RWPE2 (cell line): Measurements from ENCODE around the gene VIT.

Experiments used
- ATAC-seq: fragments of 200-7000 bp; cut with Tn5 transposase; 3 replicates; pipeline ENCODE4 v1.9.1; 2021; ENCODE audit warnings: low read depth
- DNase-seq: peaks from one replicate; pipeline ENCODE4 v3.0.0-alpha.2; 2020; ENCODE audit warnings: low spot score
- H3K27ac ChIP-seq: fragments of 450-650 bp; 2 replicates; pipeline ENCODE4 v1.5.1; 2017; ENCODE audit warnings: mild to moderate bottlenecking; ENCODE audit not compliant: poor library complexity, severe bottlenecking
- H3K27me3 ChIP-seq: fragments of 250-450 bp; sonication (Bioruptor Pico); 2 replicates; pipeline ENCODE4 v1.5.1; 2021; ENCODE audit warnings: mild to moderate bottlenecking, moderate library complexity; ENCODE audit not compliant: insufficient read depth, poor library complexity, severe bottlenecking
- H3K36me3 ChIP-seq: fragments of 250-450 bp; sonication (Bioruptor Pico); 2 replicates; pipeline ENCODE4 v1.5.1; 2020; ENCODE audit warnings: low read depth, mild to moderate bottlenecking, moderate library complexity
- H3K4me1 ChIP-seq: fragments of 250-450 bp; sonication (Bioruptor Pico); 2 replicates; pipeline ENCODE4 v1.5.1; 2021; ENCODE audit warnings: mild to moderate bottlenecking, moderate library complexity; ENCODE audit not compliant: insufficient read depth, poor library complexity, severe bottlenecking
- H3K4me3 ChIP-seq: fragments of 250-450 bp; sonication (Bioruptor Pico); 2 replicates; pipeline ENCODE4 v1.5.1; 2021; ENCODE audit warnings: mild to moderate bottlenecking, moderate library complexity; ENCODE audit not compliant: severe bottlenecking
- H3K9me3 ChIP-seq: fragments of 250-450 bp; sonication (Bioruptor Pico); 2 replicates; pipeline ENCODE4 v1.5.1; 2021; ENCODE audit warnings: mild to moderate bottlenecking, moderate library complexity; ENCODE audit not compliant: severe bottlenecking
- TF ChIP-seq, protein P1 (sequence below): fragments of 450-650 bp; IDR thresholded peaks from one replicate; pipeline ENCODE4 v1.5.1; 2017; ENCODE audit warnings: mild to moderate bottlenecking, moderate library complexity; ENCODE audit not compliant: poor library complexity, severe bottlenecking

VIT gene

DNA sequence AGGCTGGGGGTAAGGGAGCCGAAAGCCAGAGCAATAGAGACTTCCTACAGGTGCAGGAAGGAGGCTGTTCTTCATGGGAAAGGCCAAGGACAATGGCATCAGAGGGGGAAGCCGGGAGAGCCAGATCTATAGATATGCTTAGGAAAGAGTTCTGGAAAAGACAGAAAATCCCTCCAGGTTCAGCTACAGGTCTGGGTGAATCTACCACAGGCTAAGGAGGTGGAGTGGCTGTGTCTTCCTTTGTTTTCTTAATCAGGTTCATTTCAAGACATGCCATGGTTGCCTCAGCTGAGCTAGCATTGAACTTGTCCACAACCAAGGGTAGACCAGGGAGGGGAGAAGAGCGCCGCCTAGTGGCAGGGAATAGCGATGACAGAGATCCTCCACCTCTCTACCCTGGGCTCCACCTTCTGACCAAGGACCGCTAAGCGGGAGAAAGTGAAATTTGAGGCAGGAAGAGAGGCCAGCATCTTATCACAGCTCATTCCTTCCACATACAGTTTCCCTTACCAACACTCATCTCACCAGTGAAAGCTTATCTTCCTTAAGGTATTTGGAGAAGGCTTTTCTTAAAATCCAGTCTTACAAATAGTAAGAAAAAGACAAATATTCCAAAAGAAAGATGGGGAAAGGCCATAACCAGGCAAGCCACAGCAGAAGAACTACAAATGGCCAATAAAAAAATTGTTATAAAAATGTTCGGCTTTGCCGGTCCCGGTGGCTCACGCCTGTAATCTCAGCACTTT, 74.2 kb downstream of the VIT start:
- Histone ChIP-seq H3K27me3 (no peaks in the 10 kb centered on the region), H3K4me1 (no peaks in the 10 kb centered on the region), H3K27ac (no peak overlapping the region), H3K36me3 (no peaks in the 10 kb centered on the region), H3K4me3 (no peak overlapping the region), H3K9me3 (no peaks in the 10 kb centered on the region)
- peak; percentile 53; the same call in 2 of the 3 replicates for ATAC-seq
- TF ChIP-seq, protein P1, sequence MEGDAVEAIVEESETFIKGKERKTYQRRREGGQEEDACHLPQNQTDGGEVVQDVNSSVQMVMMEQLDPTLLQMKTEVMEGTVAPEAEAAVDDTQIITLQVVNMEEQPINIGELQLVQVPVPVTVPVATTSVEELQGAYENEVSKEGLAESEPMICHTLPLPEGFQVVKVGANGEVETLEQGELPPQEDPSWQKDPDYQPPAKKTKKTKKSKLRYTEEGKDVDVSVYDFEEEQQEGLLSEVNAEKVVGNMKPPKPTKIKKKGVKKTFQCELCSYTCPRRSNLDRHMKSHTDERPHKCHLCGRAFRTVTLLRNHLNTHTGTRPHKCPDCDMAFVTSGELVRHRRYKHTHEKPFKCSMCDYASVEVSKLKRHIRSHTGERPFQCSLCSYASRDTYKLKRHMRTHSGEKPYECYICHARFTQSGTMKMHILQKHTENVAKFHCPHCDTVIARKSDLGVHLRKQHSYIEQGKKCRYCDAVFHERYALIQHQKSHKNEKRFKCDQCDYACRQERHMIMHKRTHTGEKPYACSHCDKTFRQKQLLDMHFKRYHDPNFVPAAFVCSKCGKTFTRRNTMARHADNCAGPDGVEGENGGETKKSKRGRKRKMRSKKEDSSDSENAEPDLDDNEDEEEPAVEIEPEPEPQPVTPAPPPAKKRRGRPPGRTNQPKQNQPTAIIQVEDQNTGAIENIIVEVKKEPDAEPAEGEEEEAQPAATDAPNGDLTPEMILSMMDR, result peak; percentile 55
- DNase-seq, result no peak

DNA sequence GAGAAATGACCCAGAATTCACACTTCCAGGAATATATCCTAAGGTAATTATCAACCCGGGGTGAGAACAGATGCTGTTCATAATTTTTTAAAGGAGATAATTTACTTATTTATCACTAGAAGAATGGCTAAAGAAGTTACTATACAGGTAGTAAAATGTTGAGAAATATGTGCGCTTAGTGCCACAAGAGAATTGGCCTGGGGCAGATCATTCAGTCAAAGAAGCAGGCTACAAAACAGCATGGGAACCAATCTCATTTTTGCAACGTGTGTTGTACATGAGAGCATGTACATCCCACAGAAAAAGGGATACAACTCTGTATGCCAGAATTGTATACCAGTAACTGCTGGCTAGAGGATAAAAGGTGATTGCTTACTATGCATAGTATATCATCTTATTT, 75.2 kb downstream of the VIT start:
- ATAC-seq (no peak), DNase-seq (no peak)
- TF ChIP-seq, protein P1, result no peak
- H3K27ac ChIP-seq, result no peak overlapping the region
- no peaks in the 10 kb centered on the region for H3K36me3 ChIP-seq
- no peaks in the 10 kb centered on the region for H3K9me3 ChIP-seq
- no peak overlapping the region for H3K4me3 ChIP-seq
- no peaks in the 10 kb centered on the region for H3K4me1 ChIP-seq
- no peaks in the 10 kb centered on the region for H3K27me3 ChIP-seq

DNA sequence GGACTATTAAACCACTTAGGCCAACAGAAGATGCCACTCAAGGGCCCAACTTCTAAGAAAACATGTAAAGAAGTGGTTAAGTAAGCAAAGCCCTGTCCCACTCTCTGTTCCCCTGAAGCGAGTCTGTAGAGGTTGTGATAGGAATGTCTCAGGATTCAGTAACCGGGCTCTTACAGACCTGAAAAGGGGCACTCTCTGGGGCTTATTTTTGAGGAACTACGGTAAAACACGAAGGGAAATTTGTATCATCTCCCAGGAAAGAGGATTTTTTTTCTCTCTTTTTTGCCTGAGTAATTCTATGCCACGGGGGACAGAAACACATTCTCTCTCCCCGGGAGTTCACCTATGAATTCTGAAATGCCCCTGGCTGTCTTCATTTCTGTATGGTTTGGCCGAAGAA, 77.4 kb downstream of the VIT start:
- no peak for DNase-seq
- no peak for ATAC-seq
- Histone ChIP-seq H3K27ac (no peak overlapping the region), H3K4me1 (no peaks in the 10 kb centered on the region), H3K27me3 (no peaks in the 10 kb centered on the region), H3K36me3 (no peaks in the 10 kb centered on the region), H3K9me3 (no peaks in the 10 kb centered on the region), H3K4me3 (no peak overlapping the region)
- TF ChIP-seq, protein P1, result no peak

DNA sequence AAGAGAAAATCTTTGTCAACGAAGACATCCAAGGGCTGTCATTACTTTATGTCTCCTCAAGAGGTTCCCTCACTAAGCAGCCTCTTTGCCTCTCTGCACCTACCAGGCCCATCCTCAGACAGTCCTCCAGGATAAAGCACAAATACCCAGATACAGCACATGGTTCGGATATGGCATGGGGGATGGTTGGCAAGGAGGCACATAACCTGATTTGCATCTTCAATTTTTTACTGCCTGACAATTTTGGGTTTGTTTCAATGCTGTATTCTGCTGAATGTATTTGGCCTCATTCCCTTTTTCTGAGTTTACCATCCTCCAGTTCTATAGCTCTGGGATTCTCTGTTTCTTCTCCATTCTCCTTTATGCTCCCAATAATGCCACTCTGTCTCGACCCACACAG, 78.8 kb downstream of the VIT start:
- no peaks in the 10 kb centered on the region for H3K36me3 ChIP-seq
- no peaks in the 10 kb centered on the region for H3K27me3 ChIP-seq
- DNase-seq (no peak), ATAC-seq (no peak)
- H3K4me1 ChIP-seq, result peaks cover 4% of the 10 kb centered on the region
- no peak overlapping the region for H3K27ac ChIP-seq
- no peaks in the 10 kb centered on the region for H3K9me3 ChIP-seq
- H3K4me3 ChIP-seq, result no peak overlapping the region
- TF ChIP-seq, protein P1, result no peak

DNA sequence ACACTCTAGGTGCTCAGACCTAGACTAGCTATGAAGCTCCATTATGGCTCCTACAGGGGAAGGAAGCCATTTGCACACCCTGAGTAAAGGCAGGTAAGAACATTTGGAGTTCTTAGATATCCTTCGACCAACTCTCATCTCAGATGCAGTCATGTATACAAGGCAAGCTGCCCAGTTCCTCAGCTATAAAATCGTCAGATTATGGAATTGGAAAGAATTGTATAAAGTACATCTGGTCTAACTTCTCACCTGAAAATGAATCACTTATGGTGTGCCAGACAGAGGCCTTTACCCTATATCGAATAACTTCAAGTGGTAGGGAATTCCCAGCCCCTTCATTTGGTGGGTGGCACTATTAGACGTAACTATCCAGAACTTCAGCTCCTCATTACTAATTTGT, 79.3 kb downstream of the VIT start:
- Histone ChIP-seq H3K36me3 (no peaks in the 10 kb centered on the region), H3K4me1 (peaks cover 4% of the 10 kb centered on the region), H3K27me3 (no peaks in the 10 kb centered on the region), H3K27ac (no peak overlapping the region), H3K4me3 (no peak overlapping the region), H3K9me3 (no peaks in the 10 kb centered on the region)
- TF ChIP-seq, protein P1, result no peak
- ATAC-seq (no peak), DNase-seq (no peak)
